Sciatic nerve (tissue), 2 donors: ENCODE measurements around the gene OOSP4B. TPM values are rescaled to one million over a fixed set of nuclear protein-coding genes. Genes with fewer than 3 reads are reported as not detected.
"Not testable (repeated sequence)": the region's sequence is repeated elsewhere in the genome, so short reads cannot be mapped to it uniquely, and the experiment has no call there.

Experiments used
- ATAC-seq: fragments of 200-7000 bp; cut with Tn5 transposase; one replicate; pipeline ENCODE4 v1.9.1; 2020; ENCODE audit warnings: mild to moderate bottlenecking, moderate library complexity
- DNase-seq: peaks from one replicate; pipeline ENCODE4 v3.0.0-alpha.2; 2020; ENCODE audit warnings: low spot score
- intact Hi-C: fragments of 100-400 bp; cut with DNase I; formaldehyde crosslinking; loops from one replicate; pipeline ENCODE4 v1.14.2; 2022
- total RNA-seq: library from RNA; stranded (reverse); fragmentation: NEBNext Ultra II Directional; extraction: Animal tissue kit (Norgen Biotek cat#: 25700); gene quantifications from one replicate; pipeline ENCODE4 v1.2.1, GENCODE V29; 2021
- donor health status: DM: no; HTN: no; CAD: no.
- donor health status: DM: no; HTN: no; CAD: no.

The OOSP4B gene
- total RNA-seq: not detected

- ATAC-seq (no peak), DNase-seq (no peak)
- intact Hi-C loops: no loop called here
Observed at GRCh38 chr11:60016881-60017280, at the start of gene OOSP4B. Gene OOSP4B (plus strand): TSS chr11:60017181.

DNA sequence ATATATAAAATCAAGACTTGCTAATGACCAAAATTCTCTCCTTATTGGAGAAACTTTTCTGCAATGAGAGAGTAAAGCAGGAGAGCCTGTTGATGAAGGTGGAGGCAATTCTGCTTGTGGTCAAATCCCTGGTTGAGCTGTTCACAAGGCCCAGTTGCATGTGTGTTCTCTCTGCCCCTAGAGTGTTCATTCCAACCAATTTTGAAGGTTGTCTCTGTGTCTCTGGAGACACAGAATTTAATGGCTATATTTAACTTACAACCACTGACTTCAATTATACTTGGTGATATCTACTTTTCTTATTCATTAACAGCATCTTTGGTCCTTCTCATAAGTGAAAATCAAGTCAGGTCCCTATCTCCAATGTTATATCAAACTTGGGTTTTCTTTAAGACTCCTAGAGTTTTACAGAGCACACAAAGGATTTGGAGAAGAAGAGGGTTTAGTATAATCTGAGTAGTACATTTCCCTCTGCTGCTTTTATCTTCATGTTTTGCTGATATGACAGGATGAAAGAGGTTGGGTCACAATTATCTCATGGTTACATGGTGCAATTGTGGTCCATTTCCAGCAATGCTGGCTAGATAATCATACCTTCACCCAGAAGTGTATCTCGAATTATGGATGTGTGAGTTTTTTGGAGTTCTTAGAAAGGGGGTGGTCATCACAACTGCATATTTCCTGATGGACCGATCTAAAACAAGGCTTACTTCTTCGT, 49.1 kb upstream of the OOSP4B start:
- DNase-seq: no peak
- ATAC-seq: no peak
- intact Hi-C loops: no loop called here

- intact Hi-C loops: no loop called here
- no peak for DNase-seq
- no peak for ATAC-seq
Observed at GRCh38 chr11:59968395-59968783, 48.6 kb upstream of the OOSP4B start.

DNA sequence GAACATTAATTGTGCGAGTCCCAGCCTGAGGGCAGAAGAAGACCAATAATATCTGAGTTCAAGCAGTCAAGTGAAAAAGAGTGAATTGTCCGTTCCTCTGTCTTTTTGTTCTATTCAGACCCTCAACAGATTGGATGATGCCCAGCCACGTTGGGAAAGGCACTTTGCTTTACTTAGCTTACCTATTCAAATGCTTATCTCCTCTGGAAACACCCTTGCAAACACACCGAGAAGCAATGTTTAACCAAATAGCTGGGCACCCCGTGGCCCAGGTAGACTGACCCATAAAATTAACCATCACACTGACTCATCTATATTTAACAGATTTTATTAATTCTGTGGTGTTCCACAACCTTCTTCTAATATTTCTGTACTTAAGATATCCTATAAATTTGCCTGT, 43.9 kb upstream of the OOSP4B start:
- DNase-seq (no peak), ATAC-seq (no peak)
- intact Hi-C loops: no loop called here

- intact Hi-C loops: no loop called here
- ATAC-seq: no peak
- no peak for DNase-seq
Observed at GRCh38 chr11:59981106-59981770, 35.7 kb upstream of the OOSP4B start.

- DNase-seq, ATAC-seq, intact Hi-C loops: not testable (repeated sequence)
Observed at GRCh38 chr11:59982037-59982436, 34.9 kb upstream of the OOSP4B start.

DNA sequence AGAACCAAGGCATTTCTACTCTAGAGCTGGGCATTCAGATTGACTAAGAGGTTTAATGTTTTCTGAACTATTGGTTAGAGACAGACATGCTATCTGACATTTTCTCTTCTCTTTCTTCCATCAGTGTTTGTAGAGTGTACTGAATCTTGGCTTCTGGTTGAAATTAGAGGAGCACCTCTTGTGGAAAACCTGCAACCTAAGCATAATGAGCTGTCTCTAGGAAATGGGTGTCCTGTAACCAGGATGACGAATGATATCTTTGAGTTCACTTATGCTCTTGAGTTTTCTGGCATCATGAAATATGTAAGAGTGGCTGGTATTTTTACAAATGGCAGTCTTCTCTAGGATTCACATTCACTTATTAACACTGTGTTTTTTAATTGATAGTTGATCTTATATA, 33.8 kb upstream of the OOSP4B start:
- DNase-seq: no peak
- no peak for ATAC-seq
- intact Hi-C loops: no loop called here

DNA sequence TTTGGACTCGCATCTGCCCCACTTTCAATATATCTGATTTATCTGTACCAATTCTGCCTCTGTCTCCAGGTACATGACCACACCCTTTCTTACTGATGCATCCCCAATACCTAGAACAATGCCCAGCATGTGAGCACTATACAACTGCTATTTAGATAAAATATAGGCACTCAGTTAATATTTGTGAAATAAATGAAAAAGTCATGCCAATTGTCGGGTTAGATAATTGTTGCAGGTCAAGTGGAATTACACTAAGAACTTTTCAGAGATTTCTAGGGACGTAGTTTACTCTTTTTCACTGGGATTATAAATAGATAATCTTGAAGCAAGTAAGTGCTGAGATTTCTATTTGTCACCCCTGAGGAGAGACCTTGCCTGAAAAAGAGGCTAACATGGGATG, 32.6 kb upstream of the OOSP4B start:
- intact Hi-C loops: no loop called here
- ATAC-seq: no peak
- no peak for DNase-seq

- DNase-seq: no peak
- intact Hi-C loops: no loop called here
- no peak for ATAC-seq
Observed at GRCh38 chr11:59990421-59990820, 26.6 kb upstream of the OOSP4B start.

- DNase-seq (no peak), ATAC-seq (no peak)
- intact Hi-C loops: no loop called here
Observed at GRCh38 chr11:59992425-59992824, 24.6 kb upstream of the OOSP4B start.

- intact Hi-C loops: no loop called here
- DNase-seq: no peak
- no peak for ATAC-seq
Observed at GRCh38 chr11:59997800-59998199, 19.2 kb upstream of the OOSP4B start.

DNA sequence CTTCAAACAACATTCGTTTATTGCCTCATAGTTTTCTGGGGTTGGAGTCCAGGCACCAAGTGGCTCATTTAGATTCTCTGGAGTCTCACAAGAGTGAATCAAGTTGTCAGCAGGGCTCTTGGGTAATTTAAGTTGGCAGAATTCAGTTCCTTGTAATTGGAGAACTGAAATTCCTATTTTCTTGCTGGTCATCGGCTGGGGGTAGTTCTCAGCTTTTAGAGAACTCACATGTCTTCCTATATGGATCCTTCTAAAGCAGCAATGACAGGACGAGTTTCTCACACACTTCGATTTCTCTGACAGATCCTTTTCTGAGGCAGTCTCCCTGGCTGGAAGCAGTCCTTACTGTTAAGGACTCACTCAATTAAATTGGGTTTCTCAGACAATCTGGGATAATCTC, 17.3 kb upstream of the OOSP4B start:
- no peak for ATAC-seq
- intact Hi-C loops: no loop called here
- DNase-seq: no peak

DNA sequence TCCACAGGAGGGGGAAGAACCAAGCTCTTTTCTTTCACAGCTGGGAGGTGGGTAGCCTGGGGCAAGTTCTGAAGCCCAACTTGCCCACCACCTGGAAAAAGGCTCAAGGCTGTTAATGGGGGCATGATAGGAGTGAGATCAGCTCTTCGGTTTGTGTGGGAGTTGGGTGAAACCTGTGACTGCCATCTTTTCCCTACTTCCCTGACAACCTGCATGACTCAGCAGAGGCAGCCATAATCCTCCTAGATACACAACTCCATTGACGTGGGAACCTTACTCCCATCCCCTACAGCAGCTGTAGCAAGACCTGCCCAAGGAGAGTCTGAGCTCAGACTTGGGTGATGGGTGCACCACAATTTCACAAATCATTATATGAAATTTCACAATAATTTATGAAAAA, 13.3 kb upstream of the OOSP4B start:
- ATAC-seq (no peak), DNase-seq (no peak)
- intact Hi-C loops: no loop called here

- intact Hi-C loops: no loop called here
- ATAC-seq (no peak), DNase-seq (no peak)
Observed at GRCh38 chr11:60005360-60005759, 11.6 kb upstream of the OOSP4B start.

DNA sequence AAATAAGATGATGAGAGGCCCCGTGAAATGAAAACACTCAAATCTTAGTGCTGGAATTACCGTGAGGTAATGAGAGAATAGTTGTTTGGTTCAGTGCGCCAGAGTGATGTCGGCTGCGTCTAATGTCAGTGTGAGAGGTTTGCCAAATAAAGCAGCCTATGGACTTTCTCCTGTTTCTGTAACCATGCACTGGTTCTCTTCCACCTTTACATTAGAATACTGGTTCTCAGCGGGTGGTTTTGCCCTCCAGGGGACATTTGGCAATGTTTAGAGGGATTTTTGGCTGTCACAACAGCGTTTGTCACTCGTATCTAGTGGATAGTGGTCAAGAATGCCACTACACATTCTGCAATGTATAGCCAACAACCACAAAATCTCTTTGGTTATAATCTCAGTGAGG, 1.1 kb downstream of the OOSP4B start:
- ATAC-seq: no peak
- DNase-seq: no peak
- intact Hi-C loops: no loop called here

DNA sequence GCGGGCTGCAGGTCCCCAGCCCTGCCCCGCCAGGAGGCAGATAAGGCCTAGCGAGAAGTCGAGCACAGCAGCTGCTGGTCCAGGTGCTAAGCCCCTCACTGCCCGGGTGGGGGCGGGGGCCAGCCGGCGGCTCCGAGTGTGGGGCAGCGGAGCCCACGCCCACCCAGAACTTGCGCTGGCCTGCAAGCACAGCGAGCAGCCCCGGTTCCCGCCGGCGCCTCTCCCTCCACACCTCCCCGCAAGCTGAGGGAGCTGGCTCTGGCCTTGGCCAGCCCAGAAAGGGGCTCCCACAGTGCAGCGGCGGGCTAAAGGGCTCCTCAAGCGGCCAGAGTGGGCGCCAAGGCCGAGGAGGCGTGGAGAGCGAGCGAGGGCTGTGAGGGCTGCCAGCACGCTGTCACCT, 3.4 kb downstream of the OOSP4B start:
- ATAC-seq, intact Hi-C loops, DNase-seq: not testable (repeated sequence)

DNA sequence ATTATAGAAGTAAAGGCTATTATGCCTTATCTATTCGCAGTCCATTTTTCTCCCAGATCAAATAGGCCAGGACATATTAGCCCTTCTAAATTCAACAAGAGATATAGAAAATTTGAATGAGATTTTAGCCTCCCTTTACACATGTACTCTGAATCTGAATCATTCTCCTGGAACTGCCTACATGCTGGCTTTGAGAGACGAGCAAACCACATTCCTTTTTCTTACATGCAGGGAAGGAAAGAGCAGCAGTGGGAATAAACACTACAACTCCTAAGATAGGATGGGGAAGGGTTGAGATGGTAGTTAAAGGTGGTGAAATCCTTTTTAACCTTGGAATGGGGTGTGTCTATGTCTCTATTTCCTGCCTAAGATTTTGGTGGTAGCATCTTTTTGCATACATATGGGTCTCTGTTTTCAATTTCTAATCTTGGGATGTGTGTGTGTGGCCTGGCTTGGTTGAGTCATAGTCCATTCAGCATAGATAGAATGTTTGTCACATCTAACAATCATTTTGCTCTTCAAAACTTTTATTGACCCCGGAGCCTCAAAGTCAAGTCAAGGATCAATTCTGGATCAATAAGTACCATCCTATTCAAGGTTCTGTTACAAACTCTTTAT, 12.1 kb downstream of the OOSP4B start:
- ATAC-seq (no peak), DNase-seq (no peak)
- intact Hi-C loops: no loop called here

GRCh38 chr11:60040109-60040508, 23.1 kb downstream of the OOSP4B start, which contains the start of gene OOSP2:
Gene OOSP2 (plus strand): TSS chr11:60040409. CDS start chr11:60040460, 51 bp downstream.
- intact Hi-C loops: no loop called here
- DNase-seq (no peak), ATAC-seq (no peak)

- ATAC-seq, intact Hi-C loops, DNase-seq: not testable (repeated sequence)
Observed at GRCh38 chr11:60050422-60050821, 33.4 kb downstream of the OOSP4B start.

GRCh38 chr11:60050839-60051238, 33.9 kb downstream of the OOSP4B start:
- ATAC-seq, intact Hi-C loops, DNase-seq: not testable (repeated sequence)
